HG03025 (cell line): ENCODE data around the gene NCOA7.
"Not testable (repeated sequence)": the region's sequence is repeated elsewhere in the genome, so short reads cannot be mapped to it uniquely, and the experiment has no call there.

ENCODE experiments used
- ATAC-seq: cut with Tn5 transposase; IDR thresholded peaks from one replicate; pipeline ENCODE4 v1.9.1; 2021; ENCODE audit warnings: mild to moderate bottlenecking, moderate library complexity; ENCODE audit not compliant: unreplicated experiment, low FRiP score

Gene NCOA7

DNA sequence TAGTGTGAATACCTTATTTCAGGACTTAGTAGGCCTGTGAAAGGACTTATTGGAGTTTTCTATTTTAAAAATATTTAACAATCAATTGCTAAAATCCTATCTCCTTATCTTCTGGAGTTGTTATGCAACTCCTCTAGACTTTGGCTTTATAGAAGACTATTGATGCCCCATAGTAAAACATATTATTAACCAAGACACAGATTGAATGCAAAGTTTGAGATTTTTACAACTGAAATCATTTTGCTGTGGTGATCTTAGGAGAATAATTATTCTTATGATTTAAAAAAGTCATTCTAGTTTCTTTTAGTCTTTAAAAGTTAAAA, 36.9 kb upstream of the NCOA7 start:
- no peak for ATAC-seq

DNA sequence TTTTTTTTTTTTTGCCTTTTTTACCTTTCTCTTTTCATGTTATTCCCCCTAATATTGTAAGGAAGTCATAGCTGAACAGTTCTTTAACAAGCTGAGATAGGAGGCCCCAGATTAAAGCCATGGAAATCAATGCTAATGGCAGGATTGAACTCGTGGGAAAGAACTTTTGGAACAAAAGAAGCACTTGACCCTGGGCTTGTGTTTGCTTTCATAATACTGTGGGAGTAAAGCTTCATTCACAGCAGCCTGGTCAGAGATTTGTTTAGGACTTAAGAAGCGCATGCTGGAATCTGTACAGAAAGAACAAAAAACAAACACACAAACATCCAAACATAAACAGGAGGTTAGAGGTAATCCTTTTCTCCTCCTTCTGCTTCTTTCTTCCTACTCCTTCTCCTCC, 36.2 kb upstream of the NCOA7 start:
- ATAC-seq, result no peak

DNA sequence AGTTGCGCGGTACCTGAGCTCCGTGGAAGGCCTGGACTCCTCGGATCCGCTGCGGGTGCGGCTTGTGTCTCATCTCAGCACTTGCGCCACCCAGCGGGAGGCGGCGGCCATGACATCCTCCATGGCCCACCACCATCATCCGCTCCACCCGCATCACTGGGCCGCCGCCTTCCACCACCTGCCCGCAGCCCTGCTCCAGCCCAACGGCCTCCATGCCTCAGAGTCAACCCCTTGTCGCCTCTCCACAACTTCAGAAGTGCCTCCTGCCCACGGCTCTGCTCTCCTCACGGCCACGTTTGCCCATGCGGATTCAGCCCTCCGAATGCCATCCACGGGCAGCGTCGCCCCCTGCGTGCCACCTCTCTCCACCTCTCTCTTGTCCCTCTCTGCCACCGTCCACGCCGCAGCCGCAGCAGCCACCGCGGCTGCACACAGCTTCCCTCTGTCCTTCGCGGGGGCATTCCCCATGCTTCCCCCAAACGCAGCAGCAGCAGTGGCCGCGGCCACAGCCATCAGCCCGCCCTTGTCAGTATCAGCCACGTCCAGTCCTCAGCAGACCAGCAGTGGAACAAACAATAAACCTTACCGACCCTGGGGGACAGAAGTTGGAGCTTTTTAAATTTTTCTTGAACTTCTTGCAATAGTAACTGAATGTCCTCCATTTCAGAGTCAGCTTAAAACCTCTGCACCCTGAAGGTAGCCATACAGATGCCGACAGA, 31.4 kb upstream of the NCOA7 start:
- no peak for ATAC-seq

- ATAC-seq, result no peak
Measured at GRCh38 chr6:125759959-125760457, 30.8 kb upstream of the NCOA7 start.

- no peak for ATAC-seq
Measured at GRCh38 chr6:125764121-125764671, 26.6 kb upstream of the NCOA7 start.

- no peak for ATAC-seq
Measured at GRCh38 chr6:125765944-125766343, 24.8 kb upstream of the NCOA7 start.

- ATAC-seq, result no peak
Measured at GRCh38 chr6:125766641-125767040, 24.1 kb upstream of the NCOA7 start.

DNA sequence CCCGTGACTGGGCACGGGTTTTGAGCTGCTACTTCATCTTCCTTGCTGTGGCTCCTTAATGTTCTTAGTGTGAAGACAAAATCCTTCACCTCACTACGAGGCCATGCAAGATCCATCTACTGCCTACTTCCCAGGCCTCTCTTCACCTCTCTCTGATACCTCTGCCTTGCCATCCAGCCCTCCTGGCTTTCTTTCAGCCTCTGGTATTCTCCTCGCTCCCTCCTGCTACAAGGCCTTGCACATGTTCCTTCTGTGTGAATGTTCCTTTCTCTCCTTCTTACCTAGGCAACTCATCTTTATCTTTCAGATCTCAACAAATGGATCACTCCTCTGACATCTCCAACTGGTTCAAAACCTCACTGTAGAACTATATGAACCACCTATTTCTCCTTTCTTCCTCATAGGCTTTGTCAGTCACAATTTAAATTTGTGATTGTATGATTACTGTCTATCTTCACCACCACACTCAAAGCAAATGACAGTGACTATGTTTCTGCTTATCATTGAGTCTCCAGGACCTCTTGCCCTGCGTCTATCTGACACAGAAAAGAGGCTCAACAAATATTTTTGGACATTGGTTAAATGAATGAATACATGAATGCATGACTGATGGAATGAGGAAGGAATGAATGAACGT, 21.5 kb upstream of the NCOA7 start:
- no peak for ATAC-seq

DNA sequence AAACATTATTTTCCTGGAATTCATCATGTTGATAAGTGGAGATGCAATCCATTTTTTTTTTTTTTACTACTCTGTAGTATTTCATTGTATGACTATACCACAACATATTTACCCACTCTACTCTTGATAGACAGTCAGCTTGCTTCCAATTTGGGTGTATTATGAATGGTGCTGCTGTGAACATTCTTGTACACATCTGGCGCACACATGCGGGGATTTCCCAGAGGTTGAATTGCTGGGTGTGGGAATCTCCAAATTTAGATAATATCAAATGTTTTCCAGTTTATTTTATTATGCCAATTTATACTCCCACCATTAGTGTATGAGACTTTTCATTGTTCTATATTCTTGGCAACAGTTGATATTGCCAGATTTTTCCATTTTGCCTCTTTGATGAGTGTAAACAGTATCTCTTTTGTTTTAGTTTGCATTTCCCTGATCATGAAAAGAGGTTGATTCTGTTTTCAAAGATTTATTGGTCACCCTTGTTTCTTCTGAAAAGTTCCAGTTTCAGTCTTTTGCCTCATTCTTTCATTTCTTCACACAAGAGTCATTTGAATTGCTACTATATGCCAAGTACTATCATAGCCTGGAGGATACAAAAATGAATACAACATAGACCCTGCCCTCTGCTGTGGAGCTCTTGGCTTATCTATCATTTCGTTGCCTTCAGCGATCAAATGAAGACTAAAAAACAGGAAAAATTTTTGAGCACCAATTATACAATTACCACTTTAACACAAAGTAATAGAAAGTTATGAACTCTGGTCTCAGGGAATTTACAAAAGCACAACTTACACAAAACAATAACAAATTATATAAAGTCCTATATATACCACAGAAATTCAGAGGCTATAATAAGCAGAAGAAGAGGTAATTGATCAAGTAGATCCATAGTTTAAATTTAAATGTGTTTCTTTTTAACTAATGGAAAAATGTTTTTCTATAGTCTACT, 17.1 kb upstream of the NCOA7 start:
- ATAC-seq, result no peak

DNA sequence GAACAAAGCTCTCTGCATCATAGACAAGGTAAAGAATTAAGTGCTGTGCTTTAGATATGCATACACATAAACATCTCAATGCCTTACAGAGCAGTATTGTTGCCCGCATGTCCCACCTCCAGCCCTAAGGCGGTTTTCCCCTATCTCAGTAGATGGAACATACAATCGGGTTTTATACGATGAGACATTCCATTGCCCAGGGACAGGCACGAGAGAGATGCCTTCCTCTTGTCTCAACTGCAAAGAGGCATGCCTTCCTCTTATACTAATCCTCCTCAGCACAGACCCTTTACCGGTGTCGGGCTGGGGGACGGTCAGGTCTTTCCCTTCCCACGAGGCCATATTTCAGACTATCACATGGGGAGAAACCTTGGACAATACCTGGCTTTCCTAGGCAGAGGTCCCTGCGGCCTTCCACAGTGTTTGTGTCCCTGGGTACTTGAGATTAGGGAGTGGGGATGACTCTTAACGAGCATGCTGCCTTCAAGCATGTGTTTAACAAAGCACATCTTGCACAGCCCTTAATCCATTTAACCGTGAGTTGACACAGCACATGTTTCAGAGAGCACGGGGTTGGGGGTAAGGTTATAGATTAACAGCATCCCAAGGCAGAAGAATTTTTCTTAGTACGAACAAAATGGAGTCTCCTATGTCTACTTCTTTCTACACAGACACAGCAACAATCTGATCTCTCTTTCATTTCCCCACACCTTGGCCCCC, 14.5 kb upstream of the NCOA7 start:
- ATAC-seq, result not testable (repeated sequence)

GRCh38 chr6:125779924-125780539, 10.7 kb upstream of the NCOA7 start:
- ATAC-seq, result peak; percentile 90

DNA sequence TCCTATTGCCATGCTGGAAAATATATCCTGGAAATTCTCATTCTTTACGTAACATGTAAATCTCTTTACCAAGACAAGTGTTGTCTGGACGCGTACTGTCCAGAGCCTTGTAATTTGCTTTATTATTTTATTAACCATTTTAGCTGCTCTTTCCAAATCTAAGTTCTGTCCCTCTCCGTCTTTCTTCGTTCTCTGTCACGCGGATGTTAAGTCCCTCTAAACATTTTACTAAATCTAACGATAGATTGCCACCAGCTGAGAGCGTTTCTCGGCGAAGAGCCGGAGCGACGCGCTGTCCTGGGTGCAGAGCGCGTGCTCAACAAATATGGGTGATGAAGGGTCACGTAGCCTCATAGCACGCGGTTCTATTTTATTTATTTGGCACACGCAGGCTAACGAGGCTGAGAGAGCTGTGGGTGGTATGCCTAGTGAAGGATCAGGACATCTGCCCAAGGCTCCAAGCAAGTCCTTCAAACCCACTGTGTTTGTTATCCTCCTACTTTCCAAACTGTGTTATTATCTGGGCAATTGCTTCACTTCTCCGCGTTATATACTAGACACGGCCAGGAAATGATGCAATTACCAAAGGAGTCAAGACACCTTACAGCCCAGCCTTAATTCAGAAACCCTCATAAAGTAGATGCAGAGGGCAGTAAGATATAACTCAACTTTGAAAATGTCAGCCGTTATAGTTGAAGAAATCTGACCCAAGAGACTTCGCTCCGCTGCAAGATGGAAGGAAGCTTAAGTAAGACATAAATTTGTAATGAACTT, 10.0 kb upstream of the NCOA7 start:
- ATAC-seq, result peak; percentile 77

DNA sequence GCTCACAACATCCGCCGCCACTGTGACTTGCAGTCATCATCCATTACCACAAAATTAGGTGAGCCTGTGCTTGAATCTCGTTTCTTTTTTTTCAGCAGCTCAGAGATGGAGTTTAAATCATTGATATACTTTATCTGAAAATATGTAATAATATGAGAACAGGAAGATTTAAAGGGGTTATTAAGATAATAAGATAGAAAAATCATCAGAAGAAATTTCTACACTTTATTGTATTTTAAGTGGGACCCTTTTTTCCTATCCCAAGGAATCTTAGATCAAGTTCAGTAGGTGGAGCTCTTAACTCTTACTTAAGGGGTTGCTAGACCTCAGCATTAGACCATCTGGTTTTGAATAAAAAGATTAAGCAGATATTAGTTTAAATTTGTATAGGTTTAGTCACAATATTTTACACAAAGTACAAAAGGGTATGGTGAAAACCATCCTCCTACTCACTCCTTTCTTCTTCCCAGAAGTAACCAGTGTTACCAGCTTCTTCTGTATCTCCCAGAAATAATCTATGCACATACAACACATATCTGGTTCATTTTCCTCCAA, 9.4 kb upstream of the NCOA7 start:
- peak; percentile 27 for ATAC-seq

DNA sequence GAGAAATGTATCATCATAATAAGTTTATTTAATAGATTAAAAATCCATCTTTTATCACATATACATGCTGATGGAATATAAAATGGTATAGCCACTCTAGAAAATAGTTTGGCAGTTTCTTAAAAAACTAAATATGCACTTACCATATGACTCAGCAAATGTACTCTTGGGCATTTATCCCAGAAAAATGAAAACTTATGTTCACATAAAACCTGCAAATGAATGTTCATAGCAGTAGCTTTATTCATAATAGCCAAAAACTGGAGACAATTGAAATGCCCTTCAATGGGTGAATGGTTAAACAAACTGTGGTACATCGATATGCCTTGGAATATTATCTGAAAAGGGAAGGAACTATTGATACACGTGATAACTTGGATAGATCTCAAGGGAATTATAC, 6.4 kb upstream of the NCOA7 start:
- no peak for ATAC-seq

GRCh38 chr6:125787791-125788190, 3.0 kb upstream of the NCOA7 start:
- no peak for ATAC-seq

DNA sequence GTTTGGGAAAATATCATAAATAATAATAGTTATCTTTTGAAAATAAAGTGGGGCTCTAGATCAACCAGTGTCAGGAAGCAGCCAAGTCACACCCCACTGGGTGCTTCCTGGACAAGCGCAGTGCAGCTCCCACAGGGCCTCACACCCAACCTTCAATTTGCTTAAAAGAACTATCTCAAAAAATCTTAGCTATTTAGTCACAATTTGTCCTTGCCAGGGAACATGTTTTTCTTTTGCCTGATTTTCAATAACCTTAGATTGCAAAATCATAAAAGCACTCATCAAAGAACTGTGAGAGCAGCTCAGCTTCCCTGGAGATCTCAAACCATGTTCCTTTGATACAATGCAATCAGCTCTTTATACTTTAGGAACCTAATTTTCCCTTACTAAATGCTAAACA, 1.6 kb upstream of the NCOA7 start:
- no peak for ATAC-seq

- ATAC-seq, result peak; percentile 30
Measured at GRCh38 chr6:125789576-125790357, 993 bp upstream of the NCOA7 start.
